Endometrium (tissue), 2 donors: ENCODE data around the gene RECK.
"Not testable (repeated sequence)": the region's sequence is repeated elsewhere in the genome, so short reads cannot be mapped to it uniquely, and the experiment has no call there.

Experiments used
- FAIRE-seq: peaks from 2 replicates; lab custom pipeline; 2012; peaks lifted over from hg19 to GRCh38; lab: Jason Lieb, UNC
- donor health status: control.
- donor health status: control.

RECK gene, protein sequence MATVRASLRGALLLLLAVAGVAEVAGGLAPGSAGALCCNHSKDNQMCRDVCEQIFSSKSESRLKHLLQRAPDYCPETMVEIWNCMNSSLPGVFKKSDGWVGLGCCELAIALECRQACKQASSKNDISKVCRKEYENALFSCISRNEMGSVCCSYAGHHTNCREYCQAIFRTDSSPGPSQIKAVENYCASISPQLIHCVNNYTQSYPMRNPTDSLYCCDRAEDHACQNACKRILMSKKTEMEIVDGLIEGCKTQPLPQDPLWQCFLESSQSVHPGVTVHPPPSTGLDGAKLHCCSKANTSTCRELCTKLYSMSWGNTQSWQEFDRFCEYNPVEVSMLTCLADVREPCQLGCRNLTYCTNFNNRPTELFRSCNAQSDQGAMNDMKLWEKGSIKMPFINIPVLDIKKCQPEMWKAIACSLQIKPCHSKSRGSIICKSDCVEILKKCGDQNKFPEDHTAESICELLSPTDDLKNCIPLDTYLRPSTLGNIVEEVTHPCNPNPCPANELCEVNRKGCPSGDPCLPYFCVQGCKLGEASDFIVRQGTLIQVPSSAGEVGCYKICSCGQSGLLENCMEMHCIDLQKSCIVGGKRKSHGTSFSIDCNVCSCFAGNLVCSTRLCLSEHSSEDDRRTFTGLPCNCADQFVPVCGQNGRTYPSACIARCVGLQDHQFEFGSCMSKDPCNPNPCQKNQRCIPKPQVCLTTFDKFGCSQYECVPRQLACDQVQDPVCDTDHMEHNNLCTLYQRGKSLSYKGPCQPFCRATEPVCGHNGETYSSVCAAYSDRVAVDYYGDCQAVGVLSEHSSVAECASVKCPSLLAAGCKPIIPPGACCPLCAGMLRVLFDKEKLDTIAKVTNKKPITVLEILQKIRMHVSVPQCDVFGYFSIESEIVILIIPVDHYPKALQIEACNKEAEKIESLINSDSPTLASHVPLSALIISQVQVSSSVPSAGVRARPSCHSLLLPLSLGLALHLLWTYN

DNA sequence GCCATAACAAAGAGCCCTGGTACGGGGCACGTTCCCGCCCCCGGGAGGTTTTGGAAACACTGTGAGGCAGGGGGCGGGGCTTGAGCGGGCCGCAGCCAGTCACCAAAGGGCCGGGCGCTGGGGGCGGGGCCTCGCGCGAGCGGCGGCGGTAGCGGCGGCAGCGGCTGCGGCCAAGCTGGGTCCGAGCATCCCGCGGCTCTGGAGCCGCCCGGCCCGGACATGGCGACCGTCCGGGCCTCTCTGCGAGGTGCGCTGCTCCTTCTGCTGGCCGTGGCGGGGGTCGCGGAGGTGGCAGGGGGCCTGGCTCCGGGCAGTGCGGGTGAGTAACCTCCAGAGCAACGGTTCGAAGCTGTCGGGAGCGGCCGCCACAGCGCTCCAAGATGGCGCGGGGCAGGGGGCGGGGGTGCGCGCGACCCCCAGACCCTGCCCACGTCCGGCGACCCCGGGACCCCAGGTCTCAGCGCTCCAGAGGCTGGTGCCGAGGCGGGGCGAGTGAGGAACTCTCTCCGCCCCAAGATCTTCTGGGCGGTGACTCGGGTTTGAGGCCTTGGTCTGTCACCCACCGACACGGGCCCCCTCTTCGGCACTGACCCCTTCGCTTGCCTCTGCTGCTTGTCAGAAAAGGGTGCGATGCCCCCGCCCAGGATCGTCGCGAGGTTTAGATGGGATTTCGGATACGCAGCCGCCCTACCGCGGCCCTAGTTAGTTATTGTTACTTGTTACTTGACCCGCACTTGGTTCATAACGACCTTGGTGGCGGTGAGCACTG lies at the start of gene RECK:
Gene RECK (plus strand): TSS at position 134 of the 769 bp plus-strand sequence. CDS start 86 bp downstream, at position 220.
- no peak for FAIRE-seq

DNA sequence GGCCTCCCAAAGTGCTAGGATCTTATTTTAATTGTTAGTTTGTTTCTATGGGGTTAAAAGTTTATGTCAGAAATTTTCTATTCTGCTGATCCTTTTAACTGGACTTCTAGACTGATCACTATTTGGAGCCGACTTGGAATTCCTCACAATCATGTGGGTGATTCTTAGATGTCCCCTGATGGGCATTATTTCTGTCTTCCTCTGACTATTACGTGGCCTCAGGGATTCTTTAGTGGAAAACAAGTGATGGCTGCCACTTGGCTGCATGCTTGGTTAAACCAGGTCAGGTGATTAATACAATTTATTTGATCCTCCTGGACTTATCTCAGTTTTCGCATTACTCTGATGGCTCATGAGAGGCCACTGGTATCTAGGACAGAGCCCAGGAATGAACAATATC lies 46.6 kb upstream of the RECK start:
- no peak for FAIRE-seq

DNA sequence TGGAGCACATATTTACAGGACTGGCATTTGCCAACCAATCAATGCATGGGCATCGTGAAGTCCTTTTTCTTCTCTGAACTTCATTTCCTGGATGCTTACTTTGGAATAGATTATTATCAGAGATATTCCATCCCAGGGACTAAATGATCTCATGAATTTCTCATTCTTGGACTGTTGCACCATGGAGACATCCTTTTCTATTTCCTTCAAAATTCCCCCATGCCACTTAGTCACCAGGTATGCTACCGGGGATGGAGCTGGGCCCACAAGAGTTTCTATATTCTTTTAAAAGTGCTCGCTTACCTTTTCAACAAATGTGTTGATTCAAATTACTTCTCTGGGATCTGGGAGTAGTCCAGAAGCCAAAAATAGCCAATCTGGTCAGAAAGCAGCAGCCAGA lies 43.6 kb upstream of the RECK start:
- FAIRE-seq = not testable (repeated sequence)

DNA sequence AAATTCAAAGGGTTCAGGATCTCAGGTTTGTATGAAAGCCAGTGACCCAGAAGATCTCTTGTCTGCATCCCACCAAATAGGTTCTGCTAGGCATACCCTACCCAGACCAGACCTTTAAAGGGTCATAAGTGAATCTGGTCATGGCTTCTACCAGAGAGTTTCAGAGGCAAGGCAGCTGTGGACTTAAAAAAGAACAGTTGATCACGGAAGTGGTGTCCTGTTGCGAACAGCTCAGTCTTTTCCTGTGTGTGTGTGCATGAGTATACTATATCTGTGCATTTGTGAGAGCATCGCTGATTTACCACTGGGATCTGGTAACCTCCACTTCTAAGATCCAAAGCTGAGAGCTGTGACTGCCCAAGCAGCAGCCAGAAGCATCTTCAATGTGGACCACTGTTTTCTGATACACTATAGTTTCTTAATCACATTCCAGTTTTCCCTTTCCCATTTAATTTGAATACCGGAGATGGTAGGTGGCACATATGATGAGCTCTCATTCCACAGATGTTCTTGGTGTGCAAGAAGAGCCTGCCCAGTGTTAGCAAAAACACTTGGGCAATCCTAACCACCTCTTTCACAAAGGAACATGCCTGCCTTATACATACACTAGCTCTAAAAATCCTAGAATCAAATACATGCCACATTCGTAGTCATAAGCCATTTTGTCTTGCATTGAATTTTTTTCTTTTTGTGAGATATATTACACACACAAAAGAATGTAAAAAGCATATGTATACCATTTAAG lies 42.6 kb upstream of the RECK start:
- FAIRE-seq = no peak

DNA sequence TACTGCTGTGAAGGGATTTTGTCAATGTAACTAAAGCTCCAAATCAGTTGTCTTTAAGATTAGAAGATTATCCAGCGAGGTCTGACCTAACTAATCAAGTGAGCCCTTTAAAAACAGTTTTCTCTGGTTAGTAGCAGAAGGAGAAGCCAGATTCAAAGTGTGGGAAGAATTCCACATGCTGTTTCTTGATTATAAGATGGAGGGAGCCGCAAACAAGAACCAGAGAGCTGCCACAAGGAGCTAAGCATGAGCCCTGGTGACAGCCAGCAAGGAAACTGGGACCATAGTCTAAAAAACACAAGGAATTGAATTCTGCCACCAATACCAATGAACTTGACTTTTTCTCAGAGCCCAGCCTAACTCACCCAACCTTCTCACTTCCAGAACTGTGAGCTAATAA lies 41.8 kb upstream of the RECK start:
- no peak for FAIRE-seq

DNA sequence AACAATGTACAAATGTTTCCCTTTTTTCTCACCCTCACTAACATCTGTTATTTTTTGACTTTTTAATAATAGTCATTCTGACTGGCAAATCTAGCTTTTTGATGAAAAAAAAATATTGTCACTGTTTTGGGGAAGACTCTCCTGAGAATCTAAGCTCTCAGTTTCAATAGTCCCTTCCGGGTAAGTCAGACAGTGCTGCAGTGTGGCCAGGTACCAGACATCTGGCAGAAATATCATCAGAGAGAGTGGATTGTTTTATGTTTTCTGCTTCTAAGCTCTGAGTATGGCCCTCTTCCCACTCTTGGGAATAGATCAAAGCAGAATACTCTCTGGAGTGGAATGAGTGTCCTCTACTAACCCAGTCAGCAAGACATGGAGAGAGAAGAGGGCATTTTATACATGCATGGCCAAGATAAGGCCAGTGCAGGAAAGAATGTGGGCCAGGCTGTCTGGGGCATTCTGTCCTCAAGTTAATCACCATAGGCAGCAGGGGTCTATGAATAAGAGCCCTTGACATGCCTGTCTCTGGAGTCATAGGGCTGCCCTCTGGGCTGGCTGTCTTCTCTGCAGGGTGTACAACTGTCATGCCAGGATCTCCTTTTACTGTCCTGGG lies 40.2 kb upstream of the RECK start:
- FAIRE-seq = no peak

DNA sequence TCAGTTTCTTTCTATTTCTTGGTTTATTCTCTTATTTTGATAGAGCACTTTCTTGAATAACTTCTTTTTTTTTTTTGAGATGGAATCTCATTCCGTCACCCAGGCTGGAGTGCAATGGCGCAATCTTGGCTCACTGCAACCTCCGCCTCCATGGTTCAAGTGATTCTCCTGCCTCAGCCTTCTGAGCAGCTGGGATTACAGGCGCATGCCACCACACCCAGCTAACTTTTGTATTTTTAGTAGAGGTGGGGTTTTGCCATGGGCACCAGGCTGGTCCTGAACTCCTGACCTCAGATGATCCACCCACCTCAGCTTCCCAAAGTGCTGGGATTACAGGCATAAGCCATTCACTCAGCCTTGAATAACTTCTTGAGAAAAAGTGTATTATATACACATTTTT lies 39.7 kb upstream of the RECK start:
- not testable (repeated sequence) for FAIRE-seq

DNA sequence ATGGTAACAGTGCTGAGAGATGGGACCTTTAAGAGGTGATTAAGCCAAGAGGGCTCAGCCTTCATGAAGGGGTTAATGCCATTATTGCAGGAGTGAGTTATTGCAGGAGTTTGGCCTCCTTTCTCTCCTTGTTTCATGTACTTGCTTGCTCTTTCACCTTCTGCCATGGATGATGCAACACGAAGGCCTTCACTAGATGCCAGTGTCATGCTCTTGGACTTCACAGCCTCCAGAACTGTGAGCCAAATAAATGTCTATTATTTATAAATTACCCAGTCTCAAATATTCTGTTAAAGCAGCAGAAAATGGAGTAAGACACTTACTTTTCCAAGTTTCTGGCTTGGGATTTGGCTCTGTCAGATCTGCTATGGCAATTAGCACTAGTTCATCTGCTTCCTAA lies 38.4 kb upstream of the RECK start:
- FAIRE-seq = no peak

DNA sequence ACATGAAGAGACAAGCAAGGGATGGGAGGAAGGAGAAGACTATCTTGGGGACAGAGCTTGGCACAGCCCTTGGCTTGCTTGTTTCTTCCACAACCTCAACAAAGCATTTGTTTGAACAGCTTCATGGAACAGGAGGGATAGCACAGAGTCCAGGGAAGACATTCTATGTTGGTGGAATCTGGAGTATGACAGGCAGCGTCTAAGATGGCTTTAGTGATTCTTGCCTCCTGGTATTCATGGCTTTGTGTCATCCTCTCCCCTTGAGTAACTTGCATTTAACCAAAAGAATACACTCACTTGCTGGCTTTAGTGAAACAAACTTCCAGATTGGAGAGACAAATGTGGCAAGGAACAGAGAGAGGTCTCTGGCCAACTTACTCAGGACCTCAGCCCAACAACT lies 30.8 kb upstream of the RECK start:
- no peak for FAIRE-seq

DNA sequence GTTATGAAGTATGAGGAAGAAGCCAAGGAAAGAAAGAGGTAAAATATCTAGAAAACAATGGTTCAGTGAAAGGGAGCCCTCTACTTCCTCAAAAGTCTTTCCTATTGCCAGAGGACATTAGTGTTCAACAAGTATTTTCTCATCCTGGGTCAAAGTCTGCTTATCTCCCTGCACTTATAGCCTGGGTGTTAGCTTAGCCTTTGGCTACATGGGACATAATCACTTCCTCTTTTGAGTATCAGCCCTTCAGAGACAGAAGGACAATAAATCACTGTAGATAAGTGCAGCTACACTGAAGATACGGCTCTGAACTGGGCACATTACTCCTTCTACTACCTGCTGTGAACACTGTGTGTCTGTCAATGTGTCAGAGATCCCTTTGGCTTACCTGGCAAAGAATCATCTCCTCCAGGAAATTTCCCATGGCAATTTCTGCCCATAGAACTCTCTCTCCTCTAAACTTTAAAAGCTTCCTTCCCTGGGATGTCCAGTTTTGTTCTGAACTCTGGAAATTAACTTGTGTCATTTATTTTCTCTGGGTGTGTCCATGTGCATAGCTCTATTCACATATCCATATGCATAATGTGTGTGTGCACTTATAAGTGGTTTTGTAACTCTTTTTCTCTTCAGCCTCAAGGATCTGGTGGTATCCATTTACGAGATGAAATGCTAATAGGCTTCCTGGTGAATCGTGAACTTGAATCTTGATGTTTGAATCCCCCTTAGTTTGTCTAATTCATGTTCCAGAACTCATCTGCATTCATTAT lies 30.0 kb upstream of the RECK start:
- no peak for FAIRE-seq

DNA sequence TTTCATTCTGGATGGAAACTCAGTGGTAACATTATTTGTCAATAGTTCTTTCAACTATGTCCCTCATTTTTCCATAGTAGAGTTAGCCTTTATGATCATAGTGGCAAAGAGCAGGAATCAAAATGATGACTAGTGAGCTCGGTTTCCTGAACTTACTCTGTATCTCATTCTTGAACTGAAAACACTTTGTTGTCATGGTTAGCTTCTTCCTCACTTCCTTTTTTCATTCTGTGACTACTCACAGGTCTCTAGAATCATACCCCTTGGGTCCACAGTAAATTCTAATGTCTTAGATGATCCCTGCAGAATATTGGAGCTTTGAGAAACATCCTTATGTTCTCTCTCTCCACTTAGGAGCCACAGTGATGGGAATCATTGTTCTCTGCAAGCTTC lies 29.4 kb upstream of the RECK start:
- no peak for FAIRE-seq

DNA sequence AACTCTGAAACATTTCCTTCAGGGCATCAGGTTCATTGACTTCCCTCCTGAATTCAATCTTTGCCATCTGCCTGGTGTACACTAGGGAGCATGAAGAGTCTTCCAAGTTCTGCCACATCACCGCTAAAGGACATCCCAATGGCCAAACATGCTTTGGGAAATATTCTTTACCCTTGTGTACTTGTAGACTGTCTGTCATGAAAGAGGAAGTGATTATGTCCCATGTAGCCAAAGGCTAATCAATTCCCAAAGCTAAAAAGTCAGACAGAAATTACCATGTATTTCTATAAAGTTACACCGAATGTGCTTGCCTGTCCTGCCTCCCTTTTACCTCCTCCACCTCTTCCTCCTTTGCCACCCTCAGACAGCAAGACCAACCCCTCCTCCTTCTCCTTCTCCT lies 28.9 kb upstream of the RECK start:
- no peak for FAIRE-seq

DNA sequence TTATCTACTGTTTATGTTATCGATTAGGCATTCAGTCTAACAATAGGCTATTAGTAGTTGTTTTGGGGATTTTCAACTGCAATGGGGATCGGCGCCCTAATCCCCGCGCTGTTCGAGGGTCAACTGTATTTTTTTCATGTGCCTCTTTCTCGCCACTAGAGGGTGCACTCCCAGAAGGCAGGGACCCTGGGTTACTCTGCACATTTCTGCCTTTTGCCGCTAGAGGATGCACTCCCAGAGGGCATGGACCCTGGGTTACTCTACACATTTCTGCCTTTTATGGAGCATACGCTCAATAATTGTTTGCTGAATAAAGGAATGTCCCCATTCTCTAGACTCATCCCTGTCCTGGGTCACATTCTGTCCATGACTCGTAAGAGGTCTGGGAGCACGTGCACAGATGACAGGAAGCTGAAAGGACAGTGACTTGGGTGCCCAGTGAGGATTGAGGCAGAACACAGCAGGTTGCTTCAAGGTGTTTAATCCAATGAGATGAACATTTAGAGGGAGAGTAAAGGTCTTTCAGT lies 27.9 kb upstream of the RECK start:
- no peak for FAIRE-seq

DNA sequence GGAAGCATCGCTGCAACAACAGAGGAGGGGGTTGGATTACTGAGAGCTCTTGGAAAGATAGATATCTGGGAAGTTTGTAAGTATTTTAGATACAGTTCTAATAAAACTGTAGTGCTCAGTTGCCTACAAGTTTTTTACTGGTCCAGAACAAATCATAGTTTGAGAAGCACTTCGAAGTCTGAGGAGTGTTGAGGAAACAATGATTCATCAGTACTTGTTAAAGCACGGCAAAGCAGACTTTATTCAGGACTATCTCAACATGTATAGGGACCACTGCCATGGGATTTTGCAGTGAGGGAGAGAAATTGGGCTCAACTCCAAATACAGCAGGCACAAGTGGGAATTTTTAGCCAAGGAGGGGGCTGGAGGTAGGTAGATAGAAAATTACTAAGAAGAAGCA lies 25.3 kb upstream of the RECK start:
- no peak for FAIRE-seq

DNA sequence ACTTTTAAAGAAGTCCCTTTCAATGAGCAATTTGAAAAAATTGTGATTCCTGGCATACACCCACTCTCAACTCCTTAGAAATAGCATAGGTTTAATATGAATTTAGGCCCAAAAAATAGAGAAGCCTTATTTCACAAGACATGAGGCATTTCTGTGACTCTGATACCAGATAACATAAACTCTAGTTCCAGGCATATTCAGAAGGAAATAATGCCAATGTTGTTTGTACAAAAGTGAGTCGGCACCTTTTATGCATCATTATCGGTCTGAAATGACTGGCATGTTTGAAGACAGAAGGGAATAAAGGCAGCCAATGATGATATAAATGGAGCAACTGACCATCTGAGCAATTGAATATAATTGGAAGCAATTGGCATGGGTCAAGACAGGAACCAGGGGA lies 19.4 kb upstream of the RECK start:
- FAIRE-seq = no peak

DNA sequence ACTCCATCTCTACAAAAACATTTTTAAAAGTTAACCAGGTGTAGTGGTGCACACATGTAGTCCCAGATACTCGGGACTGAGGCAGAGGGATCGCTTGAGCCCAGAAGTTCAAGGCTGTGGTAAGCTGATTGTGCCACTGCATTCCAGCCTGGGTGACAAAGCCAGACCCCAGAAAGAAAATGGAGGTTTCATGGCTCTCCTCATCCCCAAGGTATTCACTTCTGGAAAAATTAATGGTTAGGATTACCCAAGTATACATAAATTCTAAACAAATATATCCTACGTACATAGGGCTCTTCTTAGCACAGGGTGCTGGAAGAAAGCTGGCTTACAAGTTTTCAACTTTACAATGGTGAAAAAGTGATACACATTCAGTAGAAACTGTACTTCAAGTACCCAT lies 18.6 kb upstream of the RECK start:
- FAIRE-seq = no peak

DNA sequence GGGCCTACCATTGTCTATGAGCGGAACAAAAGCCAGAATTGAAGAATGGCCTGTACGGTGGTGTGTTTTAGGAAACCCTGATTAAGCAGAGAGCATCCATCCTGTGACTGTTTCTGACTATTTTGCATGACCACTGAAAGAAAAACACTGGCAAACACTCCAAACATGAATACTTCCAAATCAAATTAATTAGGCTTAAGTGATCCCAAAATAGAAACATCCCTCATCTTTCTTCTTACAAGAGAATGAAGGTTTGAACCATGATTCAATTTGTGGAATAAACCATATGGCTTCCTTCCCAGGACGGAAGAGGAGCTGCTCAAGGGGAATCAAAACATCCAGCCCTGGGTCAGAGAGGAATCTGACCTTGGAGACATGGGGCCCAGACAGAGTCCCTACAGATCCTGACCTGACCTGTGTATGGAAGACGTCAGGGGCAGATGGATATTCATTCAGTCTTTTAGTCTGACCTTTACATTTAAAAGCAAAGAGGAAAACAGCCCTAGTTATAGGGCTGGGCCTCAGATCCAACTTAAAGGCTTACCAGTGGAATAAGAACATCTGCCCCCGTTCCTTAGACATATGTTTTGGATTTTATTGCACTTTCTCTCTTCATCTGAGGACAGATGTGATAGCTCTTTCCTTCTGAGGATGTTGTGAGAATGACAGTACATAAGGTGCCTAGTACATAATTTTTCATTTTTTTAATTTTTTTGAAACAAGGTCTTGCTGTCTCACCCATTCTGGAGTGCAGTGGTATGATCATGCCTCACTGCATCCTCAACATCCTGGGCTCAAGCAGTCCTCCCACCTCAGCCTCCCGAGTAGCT lies 17.6 kb upstream of the RECK start:
- FAIRE-seq = no peak

DNA sequence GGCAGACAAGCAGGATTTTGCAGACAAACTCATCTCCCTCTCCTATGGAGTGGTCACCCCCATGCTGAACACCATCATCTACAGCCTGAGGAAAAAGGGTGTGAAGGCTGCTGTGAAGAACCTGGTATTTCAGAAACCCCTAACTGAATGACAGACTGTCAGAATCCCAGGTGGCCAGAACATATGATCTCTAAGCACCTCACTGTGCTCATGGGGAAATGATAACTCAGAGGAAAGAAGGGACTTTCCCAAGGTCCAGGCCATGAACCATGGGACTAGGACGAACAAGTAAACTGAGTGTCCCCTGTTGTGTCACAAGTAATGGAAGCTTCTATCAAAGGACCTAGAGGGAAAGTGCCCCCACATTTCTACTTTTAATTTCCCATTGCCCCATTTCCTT lies 14.7 kb upstream of the RECK start:
- no peak for FAIRE-seq
